HFF-Myc (cell line): ENCODE measurements around the gene COMMD4.

Experiments used
- DNase-seq: peaks from one replicate; pipeline ENCODE4 v3.0.0-alpha.2; 2011; ENCODE audit warnings: low read depth; ENCODE audit errors: extremely low read depth
- H3K4me3 ChIP-seq: replicated peaks from 2 replicates; pipeline ENCODE4 v1.5.1; 2011; ENCODE audit warnings: low read depth, mild to moderate bottlenecking, control low read depth, low read length
- TF ChIP-seq, protein P1 (sequence below): IDR thresholded peaks from 2 replicates; pipeline ENCODE4 v1.5.1; 2012; ENCODE audit warnings: mild to moderate bottlenecking, low read depth, low read length, control low read depth; ENCODE audit errors: missing control alignments

COMMD4 gene

DNA sequence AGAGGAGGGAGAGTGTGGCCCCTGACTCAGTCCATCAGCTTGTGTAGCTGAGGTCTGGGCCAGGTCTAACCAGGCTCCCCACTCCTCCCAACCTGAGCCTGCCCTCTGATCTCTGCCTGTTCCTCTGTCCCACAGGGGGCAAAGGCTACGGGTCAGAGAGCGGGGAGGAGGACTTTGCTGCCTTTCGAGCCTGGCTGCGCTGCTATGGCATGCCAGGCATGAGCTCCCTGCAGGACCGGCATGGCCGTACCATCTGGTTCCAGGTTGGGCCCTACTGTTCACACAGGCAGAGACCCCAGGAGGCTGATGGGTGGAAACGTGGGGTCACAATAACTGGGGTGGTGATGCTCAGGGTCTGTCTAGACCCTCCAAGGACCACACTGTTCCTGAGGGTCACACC is 17.7 kb downstream of the COMMD4 start:
- DNase-seq = no peak
- no peak overlapping the region for H3K4me3 ChIP-seq
- TF ChIP-seq, protein P1, sequence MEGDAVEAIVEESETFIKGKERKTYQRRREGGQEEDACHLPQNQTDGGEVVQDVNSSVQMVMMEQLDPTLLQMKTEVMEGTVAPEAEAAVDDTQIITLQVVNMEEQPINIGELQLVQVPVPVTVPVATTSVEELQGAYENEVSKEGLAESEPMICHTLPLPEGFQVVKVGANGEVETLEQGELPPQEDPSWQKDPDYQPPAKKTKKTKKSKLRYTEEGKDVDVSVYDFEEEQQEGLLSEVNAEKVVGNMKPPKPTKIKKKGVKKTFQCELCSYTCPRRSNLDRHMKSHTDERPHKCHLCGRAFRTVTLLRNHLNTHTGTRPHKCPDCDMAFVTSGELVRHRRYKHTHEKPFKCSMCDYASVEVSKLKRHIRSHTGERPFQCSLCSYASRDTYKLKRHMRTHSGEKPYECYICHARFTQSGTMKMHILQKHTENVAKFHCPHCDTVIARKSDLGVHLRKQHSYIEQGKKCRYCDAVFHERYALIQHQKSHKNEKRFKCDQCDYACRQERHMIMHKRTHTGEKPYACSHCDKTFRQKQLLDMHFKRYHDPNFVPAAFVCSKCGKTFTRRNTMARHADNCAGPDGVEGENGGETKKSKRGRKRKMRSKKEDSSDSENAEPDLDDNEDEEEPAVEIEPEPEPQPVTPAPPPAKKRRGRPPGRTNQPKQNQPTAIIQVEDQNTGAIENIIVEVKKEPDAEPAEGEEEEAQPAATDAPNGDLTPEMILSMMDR = no peak

DNA sequence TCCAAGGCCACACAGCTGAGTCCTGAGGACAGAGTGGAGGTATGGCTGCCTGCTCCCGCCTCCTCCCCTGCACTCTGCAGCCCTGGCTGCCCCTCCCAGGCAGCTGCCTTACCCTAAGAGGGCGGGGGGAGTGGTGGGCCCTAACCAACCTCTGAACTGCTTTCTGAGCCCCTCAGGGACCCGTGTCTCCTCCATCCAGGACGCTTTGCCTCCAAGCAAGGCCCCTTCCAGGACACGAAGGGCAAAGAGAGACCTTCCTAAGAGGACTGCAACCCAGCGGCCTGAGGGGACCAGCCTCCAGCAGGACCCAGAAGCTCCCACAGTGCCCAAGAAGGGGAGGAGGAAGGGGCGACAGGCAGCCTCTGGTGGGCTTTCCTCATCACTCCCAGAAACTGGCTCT is 18.6 kb downstream of the COMMD4 start:
- DNase-seq = no peak
- TF ChIP-seq, protein P1 = no peak
- no peak overlapping the region for H3K4me3 ChIP-seq

DNA sequence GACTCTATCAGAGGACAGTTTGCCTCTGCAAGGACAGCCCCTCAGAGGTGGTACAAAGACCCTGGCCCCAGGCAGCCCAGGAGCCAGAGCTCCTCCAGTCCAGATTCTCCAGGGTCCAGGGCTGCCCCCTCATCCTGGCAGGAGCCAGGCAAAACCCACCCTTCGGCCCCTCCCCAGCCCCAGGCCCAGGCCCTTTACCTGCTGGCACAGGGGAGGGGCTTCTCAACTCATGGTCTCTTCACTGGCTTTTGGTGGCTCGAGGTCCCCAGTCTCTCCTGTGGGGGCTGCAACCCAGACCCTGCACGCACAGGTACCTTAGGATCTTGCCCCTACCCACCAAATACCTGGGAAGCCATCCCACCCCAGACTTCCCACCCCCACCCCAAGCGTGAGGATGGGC is 19.5 kb downstream of the COMMD4 start:
- TF ChIP-seq, protein P1 = no peak
- H3K4me3 ChIP-seq = no peak overlapping the region
- no peak for DNase-seq

DNA sequence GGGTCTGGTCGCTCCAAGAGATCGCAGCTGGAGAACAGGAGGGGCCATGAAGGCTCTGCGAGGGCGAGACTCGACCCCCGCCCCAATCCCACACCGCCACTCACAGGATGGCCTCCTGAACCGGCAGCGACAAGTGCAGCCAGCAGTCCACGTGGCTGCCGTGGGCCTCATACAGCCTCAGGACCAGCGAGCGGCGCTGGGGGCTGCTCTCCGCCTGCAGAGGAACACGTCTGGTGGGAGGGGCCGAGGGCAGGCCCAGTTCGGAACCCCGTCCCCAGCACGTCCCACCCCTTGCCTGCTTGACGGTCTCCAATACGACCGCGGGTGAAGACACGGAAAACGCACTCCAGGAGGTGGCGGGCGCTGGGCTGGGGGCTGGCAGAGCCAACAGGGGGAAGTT is 20.1 kb downstream of the COMMD4 start:
- no peak overlapping the region for H3K4me3 ChIP-seq
- TF ChIP-seq, protein P1 = no peak
- DNase-seq = no peak

DNA sequence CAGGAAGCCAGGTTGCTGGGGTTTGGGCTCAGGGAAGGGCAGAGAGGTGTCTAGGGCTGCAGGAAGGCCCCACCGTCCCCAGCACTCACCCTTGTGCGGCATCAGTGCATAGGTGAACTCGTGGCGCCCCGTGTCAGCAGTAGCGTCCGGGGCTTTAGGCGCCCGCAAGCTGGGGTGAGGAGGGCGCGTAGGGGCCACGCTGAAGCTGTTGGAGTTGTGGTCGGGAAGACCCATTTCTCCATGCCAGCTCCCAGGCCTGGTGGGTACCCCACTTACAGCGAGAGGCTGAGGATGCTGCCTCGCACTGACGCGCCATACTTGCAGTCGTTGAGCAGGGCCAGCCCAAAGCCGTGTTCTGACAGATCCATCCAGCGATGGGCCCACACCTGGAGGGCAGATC is 20.7 kb downstream of the COMMD4 start:
- no peak for DNase-seq
- TF ChIP-seq, protein P1 = no peak
- H3K4me3 ChIP-seq = no peak overlapping the region

DNA sequence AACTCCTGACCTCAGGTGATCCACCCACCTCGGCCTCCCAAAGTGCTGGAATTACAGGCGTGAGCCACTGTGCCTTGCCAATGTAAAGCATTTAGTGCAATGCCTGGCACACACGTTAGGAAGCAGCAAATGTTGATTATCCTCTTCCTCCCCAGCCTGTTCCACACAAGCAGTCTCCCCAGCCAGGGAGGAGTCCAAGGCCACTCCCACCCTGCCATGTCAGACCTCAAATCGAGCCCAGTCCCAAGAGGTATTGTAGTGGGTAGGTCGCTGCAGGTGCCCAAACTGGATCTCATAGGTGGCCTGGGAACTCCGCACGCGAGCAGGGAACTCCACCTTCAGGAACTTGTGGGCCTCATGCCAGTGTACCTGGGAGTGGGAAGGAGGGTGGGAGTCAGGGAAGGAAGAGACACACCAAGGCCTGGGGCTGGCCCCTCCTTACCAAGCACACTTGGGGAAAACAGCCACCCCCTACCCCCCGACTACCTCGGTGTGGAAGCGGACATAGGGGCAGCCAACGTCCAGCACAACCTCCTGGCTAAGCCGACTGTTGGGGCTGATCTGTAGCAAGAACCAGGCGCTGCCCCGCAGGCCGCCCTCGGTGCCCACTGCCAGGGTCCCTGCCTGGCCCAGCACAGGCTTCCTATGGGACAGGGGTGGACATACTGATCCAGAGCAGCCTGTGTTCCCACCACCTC is 22.3 kb downstream of the COMMD4 start:
- DNase-seq = no peak
- TF ChIP-seq, protein P1 = no peak

More for the DNA sequence above, 22.3 kb downstream of the COMMD4 start:
- H3K4me3 ChIP-seq = no peak overlapping the region
